Measurements from ENCODE around the gene CNNM1.

The CNNM1 gene

DNA sequence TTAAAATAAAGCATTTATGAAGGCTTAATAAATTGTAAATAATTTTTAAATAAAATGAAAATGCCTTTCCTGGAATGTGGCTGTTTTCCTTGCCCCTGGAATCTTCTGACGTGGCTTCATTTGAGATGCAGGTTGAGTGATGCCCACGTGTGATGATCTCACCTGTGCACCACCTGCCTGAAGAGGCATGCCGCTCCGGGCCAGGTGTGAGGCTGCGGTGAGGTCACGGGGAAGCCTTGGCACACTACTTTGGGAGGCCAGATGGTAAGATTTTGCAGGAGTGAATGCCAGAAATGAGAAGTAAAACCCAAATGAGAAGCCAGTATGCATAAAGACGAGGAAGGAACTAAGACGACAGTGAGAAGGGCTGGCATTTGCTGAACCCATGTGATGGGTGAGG is 65.1 kb downstream of the CNNM1 start:
- peak overlapping the region; percentile 62 for H3K27ac ChIP-seq

DNA sequence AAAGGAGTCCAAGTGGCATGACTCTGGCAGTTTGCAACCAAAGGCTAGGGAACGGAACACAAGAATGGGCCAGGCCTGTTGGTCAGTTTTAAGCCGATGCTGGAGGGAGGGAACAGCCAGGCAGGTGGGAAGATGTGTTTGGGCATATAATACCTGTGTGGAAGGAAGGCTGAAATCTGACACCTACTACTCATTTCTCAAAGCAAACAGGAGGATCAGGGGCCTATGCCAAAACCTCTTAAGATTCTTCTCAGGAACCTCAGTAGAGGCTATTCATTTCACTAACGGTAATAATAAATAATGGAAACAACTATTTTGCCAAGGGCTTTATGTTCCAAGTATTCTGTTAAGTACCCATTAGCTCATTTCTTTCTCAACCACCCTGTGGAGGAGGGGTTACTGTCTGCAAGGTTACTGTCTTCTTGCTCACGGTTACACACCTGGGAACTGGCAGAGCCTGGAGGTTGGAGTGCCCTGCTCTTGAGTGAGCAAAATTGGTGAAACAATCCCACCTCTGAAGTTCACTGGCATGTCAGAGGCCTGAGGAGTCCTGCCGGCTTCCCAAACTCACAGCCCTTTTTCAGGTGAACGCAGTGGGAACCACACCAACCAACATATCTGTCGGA is 65.7 kb downstream of the CNNM1 start:
- peak overlapping the region; percentile 62 for H3K27ac ChIP-seq
- TF ChIP-seq, protein P1, sequence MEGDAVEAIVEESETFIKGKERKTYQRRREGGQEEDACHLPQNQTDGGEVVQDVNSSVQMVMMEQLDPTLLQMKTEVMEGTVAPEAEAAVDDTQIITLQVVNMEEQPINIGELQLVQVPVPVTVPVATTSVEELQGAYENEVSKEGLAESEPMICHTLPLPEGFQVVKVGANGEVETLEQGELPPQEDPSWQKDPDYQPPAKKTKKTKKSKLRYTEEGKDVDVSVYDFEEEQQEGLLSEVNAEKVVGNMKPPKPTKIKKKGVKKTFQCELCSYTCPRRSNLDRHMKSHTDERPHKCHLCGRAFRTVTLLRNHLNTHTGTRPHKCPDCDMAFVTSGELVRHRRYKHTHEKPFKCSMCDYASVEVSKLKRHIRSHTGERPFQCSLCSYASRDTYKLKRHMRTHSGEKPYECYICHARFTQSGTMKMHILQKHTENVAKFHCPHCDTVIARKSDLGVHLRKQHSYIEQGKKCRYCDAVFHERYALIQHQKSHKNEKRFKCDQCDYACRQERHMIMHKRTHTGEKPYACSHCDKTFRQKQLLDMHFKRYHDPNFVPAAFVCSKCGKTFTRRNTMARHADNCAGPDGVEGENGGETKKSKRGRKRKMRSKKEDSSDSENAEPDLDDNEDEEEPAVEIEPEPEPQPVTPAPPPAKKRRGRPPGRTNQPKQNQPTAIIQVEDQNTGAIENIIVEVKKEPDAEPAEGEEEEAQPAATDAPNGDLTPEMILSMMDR (conservative IDR thresholded peaks at IDR 0.05) = no peak
- TF ChIP-seq ZFX (IDR thresholded peaks at IDR 0.05) = no peak

More for the DNA sequence above, 65.1 kb downstream of the CNNM1 start:
- TF ChIP-seq ZFX (IDR thresholded peaks at IDR 0.05) = no peak
- TF ChIP-seq, protein P1 (conservative IDR thresholded peaks at IDR 0.05) = no peak

DNA sequence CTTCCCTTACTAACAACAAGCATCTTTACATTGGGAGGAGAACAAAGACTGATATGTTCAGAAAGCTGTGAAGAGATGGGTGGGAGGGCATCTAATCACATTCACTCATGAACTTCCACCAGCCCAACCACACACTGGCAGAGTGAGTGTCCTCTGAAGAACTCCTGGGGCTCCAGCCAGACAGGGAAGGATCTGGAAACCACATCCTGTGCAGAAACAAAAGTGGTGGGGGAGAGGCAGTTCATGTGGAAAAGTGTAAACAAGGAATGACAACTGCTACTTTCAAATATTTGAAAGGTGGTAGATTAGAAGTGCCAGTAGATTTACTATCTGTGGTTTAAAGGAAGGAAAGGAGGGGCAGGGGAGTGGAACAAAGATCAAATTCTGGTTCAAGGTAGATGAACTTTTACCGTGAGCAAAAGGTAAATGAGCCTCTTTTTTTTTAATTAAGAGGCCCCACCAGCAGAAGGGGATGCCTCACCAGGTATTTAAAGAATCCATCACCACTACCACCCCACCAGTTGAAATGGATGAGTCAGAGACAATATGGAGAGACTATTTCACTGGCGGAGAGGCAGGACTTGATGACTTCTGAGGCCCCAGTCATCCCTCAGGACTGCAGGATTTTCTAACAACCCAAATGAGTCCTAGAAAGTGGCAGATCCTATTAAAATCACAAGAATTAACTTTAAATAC is 66.7 kb downstream of the CNNM1 start:
- peak overlapping the region; percentile 62; the same call in 1 of the 2 replicates for H3K27ac ChIP-seq
- TF ChIP-seq, protein P1 (conservative IDR thresholded peaks at IDR 0.05) = no peak
- TF ChIP-seq ZFX (IDR thresholded peaks at IDR 0.05) = no peak

DNA sequence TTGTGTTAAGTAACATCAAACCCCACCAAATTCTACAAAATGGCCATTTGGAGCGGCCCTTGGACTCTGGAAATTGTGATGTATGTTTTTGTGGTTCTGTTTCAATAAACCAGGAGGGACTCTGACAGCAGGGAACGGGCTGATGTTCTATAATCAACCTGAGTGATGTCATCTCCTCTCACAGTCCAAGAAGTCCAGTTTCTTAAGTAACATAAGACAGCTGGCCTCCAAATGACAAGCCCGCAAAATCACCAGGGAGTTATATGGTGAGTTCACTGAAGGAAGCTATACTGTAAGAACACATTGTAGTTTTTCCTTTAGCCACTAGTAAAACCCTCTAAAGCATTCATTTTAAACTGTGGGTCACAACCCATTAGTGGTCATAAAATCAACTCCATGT is 67.3 kb downstream of the CNNM1 start:
- H3K27ac ChIP-seq = peak overlapping the region; percentile 62; the same call in 1 of the 2 replicates

DNA sequence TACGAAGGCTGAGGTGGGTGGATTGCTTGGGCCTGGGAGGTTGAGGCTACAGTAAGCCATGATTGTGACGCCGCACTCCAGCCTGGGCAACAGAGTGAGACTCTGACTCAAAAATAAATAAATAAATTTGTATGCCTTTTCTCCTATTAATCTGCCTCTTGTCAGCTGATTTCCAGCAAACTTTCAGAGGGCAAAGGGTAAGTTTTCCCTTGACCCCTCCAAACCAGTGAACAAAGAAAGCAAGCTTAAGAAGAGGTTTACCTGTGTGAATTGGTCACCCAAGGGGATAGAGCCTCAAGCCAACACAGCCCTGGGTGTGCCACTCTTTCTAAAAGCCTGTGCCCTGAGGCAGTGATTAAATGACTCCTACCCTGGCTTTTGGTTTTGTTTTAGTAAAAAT is 70.5 kb downstream of the CNNM1 start:
- H3K27ac ChIP-seq = no peak overlapping the region
- TF ChIP-seq ZFX (IDR thresholded peaks at IDR 0.05) = no peak
- TF ChIP-seq, protein P1 (conservative IDR thresholded peaks at IDR 0.05) = no peak

More for the DNA sequence above, 67.3 kb downstream of the CNNM1 start:
- TF ChIP-seq ZFX (IDR thresholded peaks at IDR 0.05) = no peak
- TF ChIP-seq, protein P1 (conservative IDR thresholded peaks at IDR 0.05) = no peak; the same call in 1 of the 2 replicates

DNA sequence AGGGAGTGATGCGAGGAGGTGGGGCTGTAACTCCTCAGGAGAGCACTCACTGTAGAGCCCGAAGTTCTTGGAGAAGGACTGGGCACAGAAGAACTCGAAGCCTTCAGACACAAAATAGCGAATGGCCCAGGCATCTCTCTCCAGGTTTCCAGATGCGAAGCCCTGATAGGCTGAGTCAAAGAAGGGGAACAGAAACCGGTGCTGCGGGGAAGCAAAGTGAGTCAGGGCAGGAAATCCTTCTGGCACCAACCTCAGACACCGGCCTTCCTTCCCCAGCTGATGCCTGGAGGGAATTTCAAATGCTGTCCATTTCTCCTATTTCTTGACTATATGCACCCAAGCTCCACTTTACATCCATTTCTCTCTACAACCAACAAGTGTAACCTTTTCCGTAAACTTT is 74.5 kb downstream of the CNNM1 start:
- TF ChIP-seq, protein P1 (conservative IDR thresholded peaks at IDR 0.05) = no peak
- no peak for TF ChIP-seq ZFX (IDR thresholded peaks at IDR 0.05)
- H3K27ac ChIP-seq = no peak overlapping the region

DNA sequence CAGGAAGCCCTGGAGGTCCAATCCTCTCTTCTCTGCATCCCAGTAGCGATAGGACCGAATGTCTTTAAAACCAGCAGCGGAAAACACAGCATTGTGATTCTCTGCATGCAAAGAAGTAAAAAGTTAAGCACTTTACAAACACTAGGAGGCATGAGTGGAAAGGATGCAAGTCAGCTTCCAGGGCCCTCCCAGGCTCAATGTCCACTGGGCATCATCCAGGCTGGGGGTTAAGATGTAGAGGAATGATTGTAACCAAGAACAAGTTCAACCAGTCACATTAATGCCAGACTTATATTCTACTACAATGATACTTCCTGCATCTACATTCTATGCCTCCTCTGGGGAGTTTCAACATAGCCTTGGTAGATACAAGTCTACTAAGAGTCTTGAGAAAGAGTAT is 77.0 kb downstream of the CNNM1 start:
- TF ChIP-seq, protein P1 (conservative IDR thresholded peaks at IDR 0.05) = no peak
- TF ChIP-seq ZFX (IDR thresholded peaks at IDR 0.05) = no peak
- no peak overlapping the region for H3K27ac ChIP-seq

Data from C4-2B (cell line).